Right lobe of liver (tissue), 4 donors: ENCODE results near the gene TBC1D23.

Experiments used
- POLR2A ChIP-seq: fragments of 450-650 bp; IDR thresholded peaks from one replicate; pipeline ENCODE4 v1.6.1; 2017; ENCODE audit warnings: antibody characterized with exemption, mild to moderate bottlenecking
- TF ChIP-seq, protein P1 (sequence below), 4 donors: fragments of 200-600 bp in 3 of 4; fragments of 450-650 bp in 1 of 4; IDR thresholded peaks; one replicate each; pipeline versions ENCODE4 v1.5.1 to v1.8.0; 2016 to 2022; ENCODE audit warnings: antibody characterized with exemption in 4 of 4, mild to moderate bottlenecking in 2 of 4
- donor health status: DM: no; HTN: no; CAD: no.
- donor health status: DM: no; HTN: no; CAD: no.
- donor health status: DM: no; HTN: yes; CAD: no.

DNA sequence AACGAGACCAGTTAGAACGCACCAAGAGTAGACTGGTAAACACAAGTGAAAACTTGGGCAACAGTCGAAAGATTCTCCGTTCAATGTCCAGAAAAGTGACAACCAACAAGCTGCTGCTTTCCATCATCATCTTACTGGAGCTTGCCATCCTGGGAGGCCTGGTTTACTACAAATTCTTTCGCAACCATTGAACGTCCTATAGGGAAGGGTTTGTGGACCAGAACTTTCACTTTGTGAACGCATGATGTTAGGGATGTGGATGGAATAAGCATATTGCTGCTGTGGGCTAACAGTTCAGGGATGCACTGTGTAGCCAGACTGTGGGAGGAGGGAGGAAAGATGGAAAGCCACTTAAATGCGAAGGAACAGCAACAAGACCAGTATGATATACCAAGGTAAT, 34.9 kb upstream of the TBC1D23 start:
- TF ChIP-seq, protein P1, sequence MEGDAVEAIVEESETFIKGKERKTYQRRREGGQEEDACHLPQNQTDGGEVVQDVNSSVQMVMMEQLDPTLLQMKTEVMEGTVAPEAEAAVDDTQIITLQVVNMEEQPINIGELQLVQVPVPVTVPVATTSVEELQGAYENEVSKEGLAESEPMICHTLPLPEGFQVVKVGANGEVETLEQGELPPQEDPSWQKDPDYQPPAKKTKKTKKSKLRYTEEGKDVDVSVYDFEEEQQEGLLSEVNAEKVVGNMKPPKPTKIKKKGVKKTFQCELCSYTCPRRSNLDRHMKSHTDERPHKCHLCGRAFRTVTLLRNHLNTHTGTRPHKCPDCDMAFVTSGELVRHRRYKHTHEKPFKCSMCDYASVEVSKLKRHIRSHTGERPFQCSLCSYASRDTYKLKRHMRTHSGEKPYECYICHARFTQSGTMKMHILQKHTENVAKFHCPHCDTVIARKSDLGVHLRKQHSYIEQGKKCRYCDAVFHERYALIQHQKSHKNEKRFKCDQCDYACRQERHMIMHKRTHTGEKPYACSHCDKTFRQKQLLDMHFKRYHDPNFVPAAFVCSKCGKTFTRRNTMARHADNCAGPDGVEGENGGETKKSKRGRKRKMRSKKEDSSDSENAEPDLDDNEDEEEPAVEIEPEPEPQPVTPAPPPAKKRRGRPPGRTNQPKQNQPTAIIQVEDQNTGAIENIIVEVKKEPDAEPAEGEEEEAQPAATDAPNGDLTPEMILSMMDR (IDR thresholded peaks at IDR 0.05): no peak
- TF ChIP-seq POLR2A: no peak
